SK-N-SH (cell line): ENCODE measurements around the gene ERN1. TPM values are rescaled to one million over a fixed set of nuclear protein-coding genes. Genes with fewer than 3 reads are reported as not detected.

Experiments
- CTCF ChIA-PET: fragments of 300-600, 350-600 bp; formaldehyde crosslinking; extraction: SDS; loops from one replicate; lab custom pipeline; 2021; lab: Yijun Ruan, JAX
- POLR2A ChIA-PET: fragments of 350-600 bp; sonication (Branson Sonifier 250); formaldehyde crosslinking; extraction: SDS; loops from one replicate; lab custom pipeline; 2020; ENCODE audit warnings: antibody characterized with exemption, inconsistent platforms; lab: Yijun Ruan, JAX
- DNase-seq: peaks from one replicate; pipeline ENCODE4 v3.0.0; 2012
- H2AFZ ChIP-seq: fragments of 200-600 bp; sonication (generic); 2 replicates; pipeline ENCODE4 v1.8.1; 2016; ENCODE audit warnings: antibody characterized with exemption, mild to moderate bottlenecking, low read depth
- H3F3A ChIP-seq: fragments of 200-600 bp; sonication (generic); replicated peaks from 2 replicates; pipeline ENCODE3; 2016; ENCODE audit warnings: antibody characterized with exemption, mild to moderate bottlenecking; ENCODE audit not compliant: insufficient read depth
- H3K27ac ChIP-seq, 2 experiments: fragments of 200-500 bp in 1 of 2; fragments of 200-600 bp in 1 of 2; sonication (Bioruptor generic) in 1 of 2; sonication (generic), shearing (Covaris generic) in 1 of 2; 2 replicates each; pipeline versions ENCODE4 v1.5.1 to v1.6.1; 2014 to 2016; ENCODE audit warnings: low read depth in 2 of 2, inconsistent platforms in 1 of 2, low read length in 1 of 2, mild to moderate bottlenecking in 1 of 2, mixed read lengths in 1 of 2
- H3K27me3 ChIP-seq: fragments of 200-600 bp; sonication (generic), shearing (Covaris generic); 2 replicates; pipeline ENCODE4 v1.6.1; 2016; ENCODE audit warnings: mixed run types; ENCODE audit not compliant: insufficient read depth
- H3K36me3 ChIP-seq, 2 experiments: fragments of 200-500 bp in 1 of 2; fragments of 200-600 bp in 1 of 2; sonication (Bioruptor generic) in 1 of 2; sonication (generic) in 1 of 2; replicated peaks in 1 of 2; 2 replicates each; pipeline versions ENCODE3 to v1.5.1; 2014 to 2016; ENCODE audit warnings: low read length in 1 of 2, mild to moderate bottlenecking in 1 of 2; ENCODE audit not compliant: insufficient read depth in 2 of 2, control insufficient read depth in 1 of 2
- H3K4me1 ChIP-seq, 2 experiments: fragments of 200-500 bp in 1 of 2; fragments of 200-600 bp in 1 of 2; sonication (Bioruptor generic) in 1 of 2; sonication (generic), shearing (Covaris generic) in 1 of 2; 2 replicates each; pipeline versions ENCODE4 v1.5.1 to v1.6.1; 2014 to 2016; ENCODE audit warnings: low read depth in 1 of 2, low read length in 1 of 2, mixed run types in 1 of 2; ENCODE audit not compliant: insufficient read depth in 2 of 2, control insufficient read depth in 1 of 2
- H3K4me2 ChIP-seq: fragments of 200-600 bp; sonication (generic), shearing (Covaris generic); 2 replicates; pipeline ENCODE4 v1.6.1; 2017; ENCODE audit warnings: mixed run types
- H3K4me3 ChIP-seq, 2 experiments: fragments of 200-500 bp in 1 of 2; fragments of 200-600 bp in 1 of 2; sonication (Bioruptor generic) in 1 of 2; sonication (generic), shearing (Covaris generic) in 1 of 2; 2 replicates each; pipeline versions ENCODE4 v1.5.1 to v1.8.1; 2014 to 2016; ENCODE audit warnings: low read depth in 2 of 2, inconsistent platforms in 1 of 2, low read length in 1 of 2, mild to moderate bottlenecking in 1 of 2, mixed read lengths in 1 of 2, moderate library complexity in 1 of 2
- H3K79me2 ChIP-seq: fragments of 200-600 bp; sonication (generic); 2 replicates; pipeline ENCODE4 v1.8.1; 2017; ENCODE audit warnings: mild to moderate bottlenecking; ENCODE audit not compliant: insufficient read depth
- H3K9ac ChIP-seq: fragments of 200-600 bp; sonication (generic); 2 replicates; pipeline ENCODE4 v1.6.1; 2017; ENCODE audit warnings: mixed run types
- H3K9me2 ChIP-seq: fragments of 200-600 bp; sonication (generic); 2 replicates; pipeline ENCODE4 v1.6.1; 2017; ENCODE audit warnings: mixed run types
- H3K9me3 ChIP-seq: fragments of 200-600 bp; sonication (generic); 2 replicates; pipeline ENCODE4 v1.6.1; 2017; ENCODE audit warnings: mixed run types, mild to moderate bottlenecking, moderate library complexity
- H4K20me1 ChIP-seq: fragments of 200-600 bp; sonication (generic); 2 replicates; pipeline ENCODE4 v1.6.1; 2017; ENCODE audit warnings: mild to moderate bottlenecking, mixed run types; ENCODE audit not compliant: insufficient read depth
- EP300 ChIP-seq, 2 experiments: IDR thresholded peaks; 2 replicates each; pipeline versions ENCODE4 v1.4.0 to v1.6.1; 2012; ENCODE audit warnings: borderline replicate concordance in 1 of 2, low read depth in 1 of 2, low read length in 1 of 2
- EZH2phosphoT487 ChIP-seq: fragments of 200-600 bp; sonication (generic); IDR thresholded peaks from 2 replicates; pipeline ENCODE4 v1.6.1; 2017; ENCODE audit warnings: low read depth, mixed run types, mild to moderate bottlenecking, antibody characterized with exemption, moderate library complexity, borderline replicate concordance
- FOXM1 ChIP-seq: IDR thresholded peaks from 2 replicates; pipeline ENCODE4 v1.4.0; 2012; ENCODE audit warnings: low read depth, mild to moderate bottlenecking
- GATA2 ChIP-seq: sonication (generic); formaldehyde crosslinking; IDR thresholded peaks from 2 replicates; pipeline ENCODE4 v1.5.0; 2020; ENCODE audit warnings: mild to moderate bottlenecking, missing genetic modification reagents
- JUND ChIP-seq: IDR thresholded peaks from 2 replicates; pipeline ENCODE4 v1.4.0; 2012
- MEF2A ChIP-seq: IDR thresholded peaks from 2 replicates; pipeline ENCODE4 v1.4.0; 2012; ENCODE audit warnings: low read depth, borderline replicate concordance
- NRF1 ChIP-seq: IDR thresholded peaks from 2 replicates; pipeline ENCODE4 v1.6.1; 2012; ENCODE audit warnings: low read depth, mild to moderate bottlenecking, low read length
- RFX5 ChIP-seq: IDR thresholded peaks from 2 replicates; pipeline ENCODE4 v1.6.1; 2012; ENCODE audit warnings: mild to moderate bottlenecking, improper control_type of control experiment, low read length
- TAF1 ChIP-seq: IDR thresholded peaks from 2 replicates; pipeline ENCODE4 v1.6.1; 2012; ENCODE audit warnings: low read depth, mild to moderate bottlenecking, low read length, moderate library complexity, borderline replicate concordance
- YY1 ChIP-seq: IDR thresholded peaks from 2 replicates; pipeline ENCODE4 v1.4.0; 2012; ENCODE audit warnings: low read depth, mild to moderate bottlenecking
- WGBS: methylation state at CpG from one replicate; pipeline ENCODE4 v1.1.6; 2017; ENCODE audit warnings: low lambda C conversion rate; 5-methylcytosine and 5-hydroxymethylcytosine counted together
- polyA plus RNA-seq, 3 experiments: library from polyadenylated mRNA; depleted of rRNA; stranded (reverse); fragments of >200 nt; gene quantifications; 2 replicates each; pipeline ENCODE4 v1.2.3, GENCODE V29; 2012
- TF ChIP-seq, protein P1 (sequence below): fragments of 200-600 bp; sonication (generic); IDR thresholded peaks from 2 replicates; pipeline ENCODE4 v1.6.1; 2017; ENCODE audit warnings: antibody characterized with exemption, mild to moderate bottlenecking, moderate library complexity
- TF ChIP-seq, protein P2 (sequence below): fragments of 150-350 bp; IDR thresholded peaks from 2 replicates; pipeline ENCODE4 v1.6.1; 2016; ENCODE audit warnings: mild to moderate bottlenecking, low read depth, low read length
- TF ChIP-seq, protein P3 (sequence below): IDR thresholded peaks from 2 replicates; pipeline ENCODE4 v1.4.0; 2012; ENCODE audit warnings: low read depth
- TF ChIP-seq, protein P4 (sequence below): fragments of 150-350 bp; IDR thresholded peaks from 2 replicates; pipeline ENCODE4 v1.6.1; 2017; ENCODE audit warnings: antibody characterized with exemption, low read length, low read depth, borderline replicate concordance

The ERN1 gene
- polyA plus RNA-seq, 1 of the 3 experiments (the other 2 are of a cell fraction), result 7.3 TPM

DNA sequence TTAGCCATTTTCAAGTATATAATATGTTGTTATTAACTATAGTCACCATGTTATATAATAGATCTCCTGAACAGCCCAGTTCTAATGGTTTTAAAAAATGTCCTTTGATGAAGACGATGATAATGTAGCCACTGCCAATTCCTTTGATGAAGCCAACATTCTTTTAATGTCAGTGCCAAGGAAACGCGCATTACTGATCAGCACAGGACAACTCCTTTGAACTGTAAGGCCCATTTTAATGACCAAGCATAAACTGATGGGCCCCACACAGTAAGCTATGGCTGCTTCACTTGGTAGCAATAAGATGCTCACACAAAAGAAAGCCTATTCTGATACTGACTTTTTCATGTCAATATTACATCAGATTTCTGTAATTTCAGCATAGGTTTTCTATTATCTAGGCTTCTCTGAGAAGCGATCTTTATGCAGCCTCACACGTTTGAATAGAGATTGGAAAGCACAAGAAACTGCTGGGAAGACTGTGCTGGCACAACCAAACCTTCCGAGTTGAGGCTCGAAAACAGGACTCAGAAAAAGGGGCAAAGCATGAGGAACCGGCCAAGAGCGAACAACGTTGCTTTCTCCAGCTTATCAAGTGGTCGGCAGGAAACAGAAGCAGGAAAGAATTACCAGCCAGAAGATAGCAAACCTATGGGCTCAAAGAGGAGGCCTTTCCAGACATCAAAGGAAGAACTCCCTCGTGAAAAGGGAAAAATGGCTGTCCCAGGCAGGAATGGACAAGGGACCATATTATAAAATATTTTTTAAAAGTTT, 19.4 kb downstream of the ERN1 start:
- CTCF ChIA-PET, result interaction anchor here (1.0 to 4.3 kb wide), 5 partner anchors 11 to 308 kb away, joined by 3 to 17 read pairs (median 3); no protein-coding TSS in a partner anchor
- no peak overlapping the region for H2AFZ ChIP-seq
- WGBS, result 93% methylated on average over 12 of the region's 12 CpGs

DNA sequence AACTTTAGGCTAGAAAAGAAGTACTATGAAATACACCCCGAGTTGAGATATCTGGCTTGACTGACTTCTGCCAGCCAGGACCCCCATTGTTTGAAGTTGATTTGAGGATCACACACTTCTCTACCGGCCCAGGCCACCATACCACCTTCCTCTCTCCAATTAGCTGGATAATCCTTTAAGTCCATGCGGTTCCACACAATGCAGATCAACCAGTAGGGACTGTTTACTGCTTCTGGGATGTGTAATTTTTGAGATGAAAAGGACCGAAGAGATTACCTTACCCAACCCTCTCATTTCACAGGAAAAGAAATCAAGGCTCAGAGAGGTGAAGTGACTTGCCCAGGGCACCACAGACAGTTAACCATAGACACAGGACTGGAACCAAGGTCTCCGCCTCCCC, 20.5 kb downstream of the ERN1 start:
- Histone ChIP-seq H3K79me2 (no peaks in the 10 kb centered on the region), H4K20me1 (no peaks in the 10 kb centered on the region), H3K27ac (no peak overlapping the region), H2AFZ (no peak overlapping the region), H3K4me2 (no peak overlapping the region), H3K9ac (no peak overlapping the region), H3K9me2 (no peaks in the 10 kb centered on the region), H3K4me3 (no peak overlapping the region), H3K9me3 (no peaks in the 10 kb centered on the region), H3K27me3 (no peaks in the 10 kb centered on the region), H3K36me3 (no peaks in the 10 kb centered on the region), H3F3A (no peaks in the 10 kb centered on the region), H3K4me1 (no peaks in the 10 kb centered on the region)
- TF ChIP-seq YY1 (no peak), FOXM1 (no peak)
- TF ChIP-seq, protein P1, sequence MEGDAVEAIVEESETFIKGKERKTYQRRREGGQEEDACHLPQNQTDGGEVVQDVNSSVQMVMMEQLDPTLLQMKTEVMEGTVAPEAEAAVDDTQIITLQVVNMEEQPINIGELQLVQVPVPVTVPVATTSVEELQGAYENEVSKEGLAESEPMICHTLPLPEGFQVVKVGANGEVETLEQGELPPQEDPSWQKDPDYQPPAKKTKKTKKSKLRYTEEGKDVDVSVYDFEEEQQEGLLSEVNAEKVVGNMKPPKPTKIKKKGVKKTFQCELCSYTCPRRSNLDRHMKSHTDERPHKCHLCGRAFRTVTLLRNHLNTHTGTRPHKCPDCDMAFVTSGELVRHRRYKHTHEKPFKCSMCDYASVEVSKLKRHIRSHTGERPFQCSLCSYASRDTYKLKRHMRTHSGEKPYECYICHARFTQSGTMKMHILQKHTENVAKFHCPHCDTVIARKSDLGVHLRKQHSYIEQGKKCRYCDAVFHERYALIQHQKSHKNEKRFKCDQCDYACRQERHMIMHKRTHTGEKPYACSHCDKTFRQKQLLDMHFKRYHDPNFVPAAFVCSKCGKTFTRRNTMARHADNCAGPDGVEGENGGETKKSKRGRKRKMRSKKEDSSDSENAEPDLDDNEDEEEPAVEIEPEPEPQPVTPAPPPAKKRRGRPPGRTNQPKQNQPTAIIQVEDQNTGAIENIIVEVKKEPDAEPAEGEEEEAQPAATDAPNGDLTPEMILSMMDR, result no peak
- TF ChIP-seq, protein P2, sequence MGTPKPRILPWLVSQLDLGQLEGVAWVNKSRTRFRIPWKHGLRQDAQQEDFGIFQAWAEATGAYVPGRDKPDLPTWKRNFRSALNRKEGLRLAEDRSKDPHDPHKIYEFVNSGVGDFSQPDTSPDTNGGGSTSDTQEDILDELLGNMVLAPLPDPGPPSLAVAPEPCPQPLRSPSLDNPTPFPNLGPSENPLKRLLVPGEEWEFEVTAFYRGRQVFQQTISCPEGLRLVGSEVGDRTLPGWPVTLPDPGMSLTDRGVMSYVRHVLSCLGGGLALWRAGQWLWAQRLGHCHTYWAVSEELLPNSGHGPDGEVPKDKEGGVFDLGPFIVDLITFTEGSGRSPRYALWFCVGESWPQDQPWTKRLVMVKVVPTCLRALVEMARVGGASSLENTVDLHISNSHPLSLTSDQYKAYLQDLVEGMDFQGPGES, result no peak
- DNase-seq, result no peak
- ChIA-PET CTCF (interaction anchor here (0.9 to 1.0 kb wide), 3 partner anchors 14 to 309 kb away, joined by 3 to 4 read pairs (median 3); no protein-coding TSS in a partner anchor), POLR2A (no interaction called here)
- 96% methylated on average over 5 of the region's 5 CpGs for WGBS

More for the DNA sequence above, 19.4 kb downstream of the ERN1 start:
- Histone ChIP-seq H3K4me2 (no peak overlapping the region), H3K36me3 (no peaks in the 10 kb centered on the region), H3F3A (no peaks in the 10 kb centered on the region), H3K9me2 (no peaks in the 10 kb centered on the region), H3K27me3 (no peaks in the 10 kb centered on the region), H3K27ac (no peak overlapping the region), H3K79me2 (no peaks in the 10 kb centered on the region), H3K4me3 (no peak overlapping the region), H3K4me1 (no peaks in the 10 kb centered on the region), H4K20me1 (no peaks in the 10 kb centered on the region), H3K9ac (no peak overlapping the region), H3K9me3 (no peaks in the 10 kb centered on the region)
- POLR2A ChIA-PET, result no interaction called here
- TF ChIP-seq FOXM1 (no peak), GATA2 (no peak), YY1 (no peak), JUND (no peak), RFX5 (no peak), MEF2A (no peak), EP300 (IDR thresholded peaks at IDR 0.05; ENCODE audit: borderline replicate concordance in 1 of 2, low read depth in 1 of 2, low read length in 1 of 2) (no peak), TAF1 (no peak), NRF1 (no peak), EZH2phosphoT487 (no peak)
- TF ChIP-seq, protein P3, sequence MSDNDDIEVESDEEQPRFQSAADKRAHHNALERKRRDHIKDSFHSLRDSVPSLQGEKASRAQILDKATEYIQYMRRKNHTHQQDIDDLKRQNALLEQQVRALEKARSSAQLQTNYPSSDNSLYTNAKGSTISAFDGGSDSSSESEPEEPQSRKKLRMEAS, result no peak
- TF ChIP-seq, protein P4, sequence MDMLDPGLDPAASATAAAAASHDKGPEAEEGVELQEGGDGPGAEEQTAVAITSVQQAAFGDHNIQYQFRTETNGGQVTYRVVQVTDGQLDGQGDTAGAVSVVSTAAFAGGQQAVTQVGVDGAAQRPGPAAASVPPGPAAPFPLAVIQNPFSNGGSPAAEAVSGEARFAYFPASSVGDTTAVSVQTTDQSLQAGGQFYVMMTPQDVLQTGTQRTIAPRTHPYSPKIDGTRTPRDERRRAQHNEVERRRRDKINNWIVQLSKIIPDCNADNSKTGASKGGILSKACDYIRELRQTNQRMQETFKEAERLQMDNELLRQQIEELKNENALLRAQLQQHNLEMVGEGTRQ, result no peak
- DNase-seq, result no peak
